Endometrial microvascular endothelial cells (primary cell): Measurements from ENCODE around the gene KCNN3. TPM values are rescaled to one million over a fixed set of nuclear protein-coding genes. Genes with fewer than 3 reads are reported as not detected.
"Not testable (repeated sequence)": the region's sequence is repeated elsewhere in the genome, so short reads cannot be mapped to it uniquely, and the experiment has no call there.

ENCODE experiments used
- in situ Hi-C: cut with HindIII; loops from 2 replicates; pipeline ENCODE4 v1.10.0; 2017; ENCODE audit warnings: low sequenced_read_pairs, low pct_unique_long_range_greater_than_20kb; ENCODE audit errors: inconsistent ontology term
- total RNA-seq: library from RNA; depleted of rRNA; stranded (reverse); fragments of >200 nt; gene quantifications from one replicate; pipeline ENCODE4 v1.2.3, GENCODE V29; 2015; ENCODE audit errors: inconsistent ontology term

KCNN3 gene
- 0.28 TPM for total RNA-seq

DNA sequence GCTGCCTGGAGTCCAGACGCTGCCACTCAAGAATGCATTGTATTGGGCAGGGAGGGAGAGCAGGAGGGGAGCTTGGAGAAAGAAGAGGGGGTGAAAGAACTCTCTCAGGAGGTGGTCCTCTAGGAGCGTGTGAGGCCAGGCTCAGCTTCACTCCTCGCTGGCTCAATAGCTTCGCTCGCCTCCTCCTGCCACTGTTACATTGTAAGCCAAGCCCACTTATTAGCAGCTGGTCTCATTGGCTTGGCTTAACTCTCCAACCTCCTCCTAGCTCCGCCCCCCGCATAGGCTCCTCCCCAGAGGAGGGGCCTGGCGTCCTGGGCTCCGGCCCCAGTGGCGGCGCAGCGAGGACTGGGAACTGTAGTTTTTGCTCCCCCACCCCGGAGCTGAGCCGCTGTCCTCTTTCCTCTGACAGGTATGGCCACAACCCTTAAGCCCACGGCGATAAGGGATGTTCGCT, at the start of gene KCNN3:
KCNN3 (minus strand) TSS at position 167 of the 457 bp plus-strand sequence. CDS start 317 bp downstream, outside the sequence.
- in situ Hi-C loops, result no loop called here

DNA sequence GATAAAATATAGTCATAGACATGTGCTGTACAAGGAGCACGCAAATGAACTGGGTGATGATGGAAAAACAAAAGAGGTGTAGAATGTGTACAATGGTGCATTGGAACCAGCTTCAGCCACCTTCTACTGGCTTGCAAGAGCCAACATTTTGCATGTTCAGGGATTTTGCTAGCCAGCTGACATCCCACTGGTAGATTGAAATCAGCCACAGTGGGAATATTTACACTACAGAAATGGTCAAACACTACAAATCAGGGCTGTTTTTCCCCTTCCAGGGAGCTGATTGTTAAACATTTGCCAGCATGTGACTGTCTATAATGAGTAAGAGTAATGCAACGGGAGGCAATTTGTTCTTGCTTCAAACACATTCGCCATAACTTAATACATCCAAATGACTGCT, 43.2 kb upstream of the KCNN3 start:
- in situ Hi-C loops, result no loop called here

DNA sequence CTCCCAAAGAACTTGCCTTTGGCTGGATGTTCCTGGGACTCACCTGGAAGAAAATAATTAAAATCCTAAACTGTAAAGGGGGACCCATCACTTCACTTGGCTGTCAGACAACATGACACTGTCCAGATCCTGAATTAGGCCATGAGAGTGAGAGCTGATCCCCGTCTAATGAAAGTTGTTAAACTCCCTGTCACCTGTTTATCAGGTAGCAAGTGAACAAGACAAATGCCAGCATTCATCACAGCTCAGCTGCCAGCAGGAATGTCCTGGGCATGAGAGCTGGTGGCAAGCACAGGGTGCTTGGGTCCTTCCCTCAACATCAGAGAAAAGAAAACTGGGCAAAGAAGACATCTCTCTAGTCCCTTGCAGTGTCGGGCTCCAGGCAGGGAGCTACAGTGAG, 42.7 kb upstream of the KCNN3 start:
- in situ Hi-C loops, result no loop called here

DNA sequence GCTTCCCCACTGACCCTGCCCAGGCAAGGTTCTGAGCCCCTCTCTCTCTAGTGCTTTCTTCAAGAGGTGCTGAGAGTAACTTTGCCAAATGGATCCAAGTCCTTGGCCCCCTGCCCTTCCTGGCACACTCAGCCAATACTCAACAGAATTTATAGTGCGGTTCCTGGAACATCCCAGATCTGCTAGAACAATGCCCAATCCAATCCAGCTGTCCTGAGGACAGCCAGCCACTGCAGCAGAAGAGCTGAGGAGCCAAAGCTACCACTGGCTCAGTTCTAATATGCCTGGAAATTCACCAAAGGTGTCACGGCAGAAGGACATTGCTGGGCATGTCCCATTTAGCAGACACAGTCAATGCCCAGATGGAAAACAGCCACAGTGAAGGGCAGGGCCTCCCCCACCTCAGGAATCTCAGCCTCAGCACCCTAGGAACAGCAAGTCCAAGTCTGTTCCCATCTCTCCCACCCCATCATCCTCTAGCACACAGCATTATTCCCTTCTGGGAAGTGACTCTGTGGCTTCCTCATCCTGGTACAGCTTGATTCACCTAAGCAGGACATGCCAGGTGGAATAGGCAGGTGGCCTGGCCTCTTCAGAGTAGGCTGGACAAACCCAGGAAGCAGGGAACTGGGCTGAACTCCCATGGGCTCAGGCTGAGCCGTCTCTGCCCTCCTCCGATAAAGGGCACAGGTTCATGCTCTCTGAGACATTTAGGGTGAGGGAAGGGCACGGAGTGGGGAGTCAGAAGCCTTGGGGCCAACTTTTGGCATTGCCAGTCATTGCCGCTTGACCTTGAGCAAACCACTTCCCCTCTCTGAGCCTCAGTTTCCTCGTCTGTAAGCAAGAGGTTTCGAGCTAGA, 41.8 kb upstream of the KCNN3 start:
- in situ Hi-C loops, result no loop called here

- in situ Hi-C loops, result no loop called here
These were observed 40.8 kb upstream of the KCNN3 start for GRCh38 chr1:154910851-154911250.

DNA sequence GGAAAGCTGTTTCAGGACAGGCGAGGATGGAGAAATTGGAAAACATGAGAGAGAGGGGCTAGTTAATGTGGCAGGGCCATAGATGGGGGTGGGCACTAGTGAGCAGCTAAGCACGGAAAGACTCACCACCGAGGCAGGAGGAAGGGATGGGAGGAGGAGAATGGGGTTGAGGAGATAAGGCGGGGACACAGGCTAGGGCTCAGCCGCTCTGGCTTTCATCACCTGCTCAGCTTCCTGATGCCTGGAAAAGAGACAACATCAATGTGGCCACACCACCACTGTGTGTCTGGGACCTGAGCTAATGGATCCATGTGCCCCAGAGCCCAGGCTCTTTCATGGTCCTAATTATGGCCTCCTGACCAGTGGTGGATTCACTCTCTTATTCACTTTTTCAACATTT, 38.9 kb upstream of the KCNN3 start:
- in situ Hi-C loops, result no loop called here

GRCh38 chr1:154908129-154908528, 38.0 kb upstream of the KCNN3 start:
- in situ Hi-C loops, result not testable (repeated sequence)

DNA sequence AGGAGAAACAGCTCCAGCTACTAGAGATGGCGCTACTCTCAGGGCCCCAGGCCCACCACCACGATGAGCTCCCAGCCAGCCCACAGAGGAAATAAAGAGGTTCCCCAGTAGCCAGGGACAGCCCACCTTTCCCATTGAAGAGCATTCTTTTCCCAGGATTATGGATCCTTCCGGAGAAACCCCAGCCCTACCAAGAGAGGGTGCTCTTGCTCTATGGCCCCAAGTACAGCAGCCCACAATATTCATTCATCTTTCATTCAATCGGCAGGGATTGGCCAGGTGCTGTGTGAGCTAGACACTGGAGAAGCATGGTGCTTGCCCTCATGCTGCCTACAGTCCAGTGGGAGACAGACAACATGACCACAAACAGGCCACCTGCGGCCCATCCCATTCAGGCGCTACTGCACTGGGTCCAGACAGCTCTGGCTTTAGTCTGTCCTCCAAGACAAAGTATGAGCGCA, 36.6 kb upstream of the KCNN3 start:
- in situ Hi-C loops, result no loop called here

DNA sequence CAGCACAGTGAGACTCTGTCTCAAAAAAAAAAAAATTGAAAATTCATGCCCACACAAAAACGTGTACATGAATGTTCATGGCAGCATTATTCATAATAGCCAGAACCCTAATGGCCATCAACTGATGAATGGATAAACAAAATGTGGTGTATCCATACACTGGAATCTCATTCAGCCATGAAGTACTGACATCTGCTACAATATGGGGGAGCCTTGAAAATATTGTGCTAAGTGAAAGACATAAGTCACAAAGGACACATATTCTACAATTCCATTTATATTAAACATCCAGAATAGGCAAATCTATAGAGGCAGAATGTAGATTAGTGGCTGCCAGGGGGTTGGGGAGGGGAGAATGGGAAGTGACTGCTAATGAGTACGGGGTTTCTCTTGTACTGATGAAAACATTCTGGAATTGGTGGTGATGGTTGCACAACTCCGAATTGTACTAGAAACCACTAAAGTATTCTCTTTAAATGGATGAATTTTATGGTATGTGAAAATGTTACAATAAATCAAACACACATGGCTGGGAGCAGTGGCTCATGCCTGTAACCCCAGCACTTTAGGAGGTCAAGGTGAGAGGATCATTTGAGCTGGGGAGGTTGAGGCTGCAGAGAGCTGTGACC, 33.0 kb upstream of the KCNN3 start:
- in situ Hi-C loops, result no loop called here

- in situ Hi-C loops, result no loop called here
These were observed 31.5 kb upstream of the KCNN3 start for GRCh38 chr1:154901591-154901990.

GRCh38 chr1:154899041-154899440, 29.0 kb upstream of the KCNN3 start:
- in situ Hi-C loops, result no loop called here

DNA sequence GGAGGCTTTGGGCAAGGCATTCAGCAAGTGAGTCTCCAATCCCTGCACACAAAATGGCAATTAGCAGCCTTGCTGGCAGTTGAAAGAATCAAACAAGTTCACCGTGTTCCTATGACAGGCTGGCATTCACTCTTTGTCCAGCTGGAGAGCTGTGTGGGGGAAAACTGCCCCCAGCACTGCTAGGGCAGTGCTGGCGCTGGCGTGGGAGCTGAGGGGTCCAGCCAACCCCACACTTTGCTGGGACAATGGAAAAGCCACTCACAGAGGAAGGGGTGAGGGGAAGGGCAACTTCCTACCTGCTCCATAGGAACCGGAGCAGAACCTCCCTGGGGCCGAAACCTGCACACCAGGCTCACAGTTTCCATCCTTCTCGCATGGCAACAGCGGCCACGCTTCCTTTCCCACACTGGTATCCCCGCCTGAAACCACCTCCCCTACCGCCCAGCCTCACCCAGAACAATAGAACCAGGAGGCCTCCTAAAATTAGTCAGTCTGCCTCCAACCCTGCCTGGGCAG, 26.7 kb upstream of the KCNN3 start:
- in situ Hi-C loops, result no loop called here

DNA sequence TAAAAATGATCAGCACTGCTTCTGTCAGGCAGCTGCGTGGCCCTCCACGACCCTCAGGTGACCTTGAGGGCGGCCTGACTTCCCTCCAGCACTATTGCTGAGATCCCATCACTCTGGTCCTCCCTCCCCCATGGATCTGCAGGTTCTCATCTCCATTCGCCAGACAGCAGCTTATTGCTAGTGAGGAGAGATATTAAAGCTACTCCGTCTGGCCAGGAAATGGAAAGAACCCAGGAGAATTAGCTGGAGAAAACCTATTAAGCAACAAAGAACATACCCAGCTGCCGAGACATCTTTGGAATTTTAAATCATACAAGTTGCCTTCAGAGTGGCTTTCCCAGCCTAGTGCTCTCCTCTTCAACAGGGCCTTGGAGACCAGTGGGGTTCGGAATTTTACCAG, 25.7 kb upstream of the KCNN3 start:
- in situ Hi-C loops, result no loop called here

GRCh38 chr1:154891452-154891851, 21.4 kb upstream of the KCNN3 start:
- in situ Hi-C loops, result no loop called here

- in situ Hi-C loops, result no loop called here
These were observed 18.7 kb upstream of the KCNN3 start for GRCh38 chr1:154888757-154889156.

GRCh38 chr1:154886281-154887015, 16.4 kb upstream of the KCNN3 start:
- in situ Hi-C loops, result no loop called here

- in situ Hi-C loops, result no loop called here
These were observed 15.0 kb upstream of the KCNN3 start for GRCh38 chr1:154884869-154885701.
